T-helper 1 cell (primary cell): Measurements from ENCODE around the gene HEPACAM2.

Experiments
- DNase-seq, 5 donors: peaks; one replicate each; pipeline ENCODE4 v3.0.0-alpha.2; 2012 to 2020

Gene HEPACAM2

DNA sequence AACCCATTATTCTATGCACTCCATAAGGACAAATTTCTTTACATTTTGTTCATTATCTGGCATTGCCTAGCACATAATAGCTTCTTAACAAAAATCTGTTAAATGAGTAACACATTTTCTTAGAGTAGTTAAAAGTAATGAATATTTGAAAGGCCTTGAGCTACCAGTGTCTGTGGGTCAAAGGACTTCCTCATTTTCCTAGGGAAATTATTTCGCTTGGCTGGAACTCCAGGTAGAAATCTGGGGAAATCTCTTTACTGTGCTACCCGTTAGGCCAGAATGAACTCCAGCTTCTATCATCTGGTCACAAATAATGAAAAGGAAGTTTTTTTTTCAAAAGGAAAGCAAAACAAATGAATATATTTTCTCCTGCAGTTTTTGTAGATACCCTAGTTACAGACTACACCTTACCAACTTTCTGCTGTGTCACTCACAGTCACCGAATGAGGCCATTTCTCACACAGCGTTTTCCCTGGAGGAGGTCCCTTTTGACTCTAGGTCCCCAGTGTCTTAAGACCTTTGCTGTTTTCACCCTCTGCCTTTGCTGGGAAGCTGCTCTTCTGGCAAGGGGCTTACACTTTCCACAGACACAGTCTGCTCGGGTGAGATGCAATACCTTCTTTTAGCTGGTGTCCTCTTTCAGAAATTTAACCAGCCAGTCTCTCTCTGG lies 79.7 kb downstream of the HEPACAM2 start:
- peak in 1 of 5 donors; percentile 22 for DNase-seq

DNA sequence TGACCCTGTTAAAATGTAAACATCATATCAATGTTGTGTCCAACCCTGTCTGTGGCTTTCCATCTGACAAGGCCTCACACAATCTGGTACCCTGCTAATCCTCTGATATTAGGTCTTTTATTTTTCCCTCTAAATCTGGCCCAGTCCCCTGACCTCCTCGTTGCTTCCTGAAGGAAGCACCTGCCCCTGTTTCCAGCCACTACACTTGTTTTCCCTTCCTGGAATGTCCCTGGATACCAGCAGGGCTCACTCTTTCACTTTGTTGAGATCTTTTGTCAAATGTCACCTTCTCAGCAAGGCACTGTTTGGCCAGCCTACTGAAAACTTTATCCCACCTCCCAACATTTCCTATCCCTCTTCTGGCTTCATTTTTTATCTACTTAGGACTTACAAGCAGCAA lies 80.2 kb downstream of the HEPACAM2 start:
- no peak for DNase-seq

DNA sequence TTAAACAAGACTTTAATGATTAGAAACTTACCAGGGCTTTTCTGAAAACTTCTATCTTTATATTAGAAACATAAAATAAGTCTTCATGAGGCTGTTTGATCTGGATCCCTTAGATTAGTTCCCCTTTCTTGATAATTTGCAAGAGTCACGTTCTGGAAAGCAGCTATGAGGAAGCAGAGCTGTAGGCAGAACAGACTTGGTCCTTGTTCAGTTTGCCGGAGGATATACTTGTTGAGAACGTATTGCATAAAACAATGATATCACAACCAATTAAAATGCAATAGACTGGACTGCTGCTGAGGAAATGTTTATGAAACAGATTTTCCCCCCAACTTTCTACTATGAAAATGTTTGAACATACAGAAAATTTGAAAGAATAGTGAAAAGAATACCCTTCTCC lies 80.9 kb downstream of the HEPACAM2 start:
- no peak for DNase-seq

DNA sequence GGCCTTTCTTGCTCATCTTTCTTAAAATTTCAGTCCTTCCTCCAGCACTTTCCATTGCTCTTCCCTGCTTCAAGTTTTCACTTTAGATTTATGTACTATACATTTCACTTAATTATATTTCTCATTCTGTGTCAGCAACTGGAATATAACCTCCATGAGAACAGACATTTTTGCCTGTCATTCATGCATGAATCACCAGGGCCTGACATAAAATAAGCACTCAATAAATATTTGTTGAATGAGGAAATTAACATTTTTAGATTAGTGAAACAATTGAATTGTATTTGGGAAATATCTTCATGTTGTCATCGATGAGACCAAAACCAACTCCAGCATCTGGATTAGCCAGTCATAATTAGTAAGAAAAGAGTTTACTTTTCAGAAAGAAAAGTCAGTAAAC lies 84.1 kb downstream of the HEPACAM2 start:
- no peak for DNase-seq

DNA sequence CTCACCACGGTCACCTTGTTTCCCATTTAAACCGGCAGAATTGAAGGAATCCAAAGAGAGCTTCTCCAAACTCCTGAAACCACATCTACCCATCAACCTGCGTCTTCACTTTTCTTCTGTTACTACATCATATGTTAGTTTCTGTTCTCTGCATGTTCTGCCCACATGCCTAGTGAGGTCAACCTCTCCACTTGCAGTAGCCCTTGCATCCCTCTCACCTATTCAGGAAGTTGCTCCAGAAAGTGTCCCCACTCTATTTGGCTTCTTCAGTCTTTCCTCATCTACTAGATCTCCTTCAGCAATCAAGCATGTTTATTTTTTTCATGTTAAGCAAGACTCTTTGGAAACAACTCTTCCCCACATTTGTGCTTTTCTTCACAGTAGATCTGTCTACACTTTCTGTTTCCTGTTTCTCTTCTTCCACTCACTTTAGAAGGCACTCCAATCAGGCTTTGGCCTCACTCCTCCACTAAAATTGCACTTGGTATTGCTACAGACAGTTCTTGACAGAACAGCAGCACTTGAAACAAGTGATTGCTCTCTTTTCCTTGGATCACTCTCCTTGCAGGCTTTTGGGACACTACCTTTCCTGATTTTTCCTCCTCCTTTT lies 85.6 kb downstream of the HEPACAM2 start:
- no peak for DNase-seq

DNA sequence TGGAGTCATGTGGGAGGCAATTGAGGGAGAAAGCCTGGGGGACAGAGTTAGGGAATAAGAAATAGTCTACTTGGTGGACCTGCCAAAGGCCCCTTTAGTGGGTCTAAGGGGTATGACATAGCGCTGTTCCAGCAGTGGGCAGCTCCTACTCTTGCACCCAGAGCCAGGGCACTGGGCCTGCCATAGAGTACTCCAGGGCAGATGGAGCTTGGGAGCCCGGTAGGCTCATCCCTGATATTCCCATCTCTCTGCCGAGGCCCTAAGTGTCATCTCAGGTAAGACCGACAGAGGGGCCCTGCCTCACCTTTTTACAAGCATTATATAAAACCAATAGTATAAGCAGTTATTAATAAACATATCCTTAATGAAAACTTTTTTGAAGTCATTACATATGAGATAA lies 87.7 kb downstream of the HEPACAM2 start:
- no peak for DNase-seq
